GM10266 (cell line): ENCODE data around the gene CASK.

ENCODE experiments used
- DNase-seq: peaks from one replicate; pipeline ENCODE4 v3.0.0; 2012; ENCODE audit errors: extremely low spot score
- CTCF ChIP-seq: IDR thresholded peaks from 2 replicates; pipeline ENCODE4 v1.5.1; 2012; ENCODE audit warnings: mild to moderate bottlenecking, low read depth; ENCODE audit not compliant: control insufficient read depth, insufficient read depth; ENCODE audit errors: missing control alignments

The CASK gene

GRCh38 chrX:41822892-41823291, 100.5 kb downstream of the CASK start:
- no peak for TF ChIP-seq CTCF
- no peak for DNase-seq

- DNase-seq, result no peak
- no peak for TF ChIP-seq CTCF
These were observed 115.3 kb downstream of the CASK start for GRCh38 chrX:41808047-41808446.

GRCh38 chrX:41802958-41803357, 120.4 kb downstream of the CASK start:
- DNase-seq, result no peak
- TF ChIP-seq CTCF, result no peak

GRCh38 chrX:41799661-41800060, 123.7 kb downstream of the CASK start:
- no peak for TF ChIP-seq CTCF
- DNase-seq, result no peak

- no peak for TF ChIP-seq CTCF
- DNase-seq, result no peak
These were observed 126.8 kb downstream of the CASK start for GRCh38 chrX:41796577-41796976.

GRCh38 chrX:41796046-41796445, 127.3 kb downstream of the CASK start:
- TF ChIP-seq CTCF, result no peak
- DNase-seq, result no peak

GRCh38 chrX:41789374-41789773, 134.0 kb downstream of the CASK start:
- DNase-seq, result no peak
- no peak for TF ChIP-seq CTCF
